Gastroesophageal sphincter (tissue), 4 donors: ENCODE measurements around the gene PTPRD. TPM values are rescaled to one million over a fixed set of nuclear protein-coding genes. Genes with fewer than 3 reads are reported as not detected.

Experiments
- ATAC-seq: fragments of 150-250 bp; one replicate; pipeline ENCODE4 v1.9.1; 2016; ENCODE audit warnings: mild to moderate bottlenecking, moderate library complexity
- H3K27ac ChIP-seq, 4 donors: fragments of 200-600 bp; sonication (generic) in 3 of 4; 1 replicate in 3 of 4; 2 replicates in 1 of 4; pipeline ENCODE4 v1.5.1; 2016 to 2019
- H3K27me3 ChIP-seq: fragments of 200-600 bp; sonication (generic); one replicate; pipeline ENCODE4 v1.5.1; 2019
- H3K36me3 ChIP-seq, 2 donors: fragments of 200-600 bp; sonication (generic); one replicate each; pipeline ENCODE4 v1.5.1; 2019; ENCODE audit warnings: control low read depth in 1 of 2
- H3K4me1 ChIP-seq, 3 donors: fragments of 200-600 bp; sonication (generic); 1 replicate in 2 of 3; 2 replicates in 1 of 3; pipeline ENCODE4 v1.5.1; 2016 to 2019; ENCODE audit warnings: control low read depth in 2 of 3
- H3K4me3 ChIP-seq, 2 donors: fragments of 200-600 bp; sonication (generic); one replicate each; pipeline ENCODE4 v1.5.1; 2019; ENCODE audit warnings: mild to moderate bottlenecking in 1 of 2, moderate library complexity in 1 of 2
- H3K9me3 ChIP-seq, 3 donors: fragments of 200-600 bp; sonication (generic); one replicate each; pipeline ENCODE4 v1.5.1; 2017 to 2019; ENCODE audit warnings: control low read depth in 2 of 3
- EP300 ChIP-seq: sonication (generic); formaldehyde crosslinking; IDR thresholded peaks from one replicate; pipeline ENCODE4 v1.6.1; 2017; ENCODE audit warnings: antibody characterized with exemption, mild to moderate bottlenecking
- POLR2A ChIP-seq, 2 donors: fragments of 450-650 bp; IDR thresholded peaks; one replicate each; pipeline ENCODE4 v1.6.1; 2017; ENCODE audit warnings: antibody characterized with exemption in 2 of 2, mild to moderate bottlenecking in 2 of 2, moderate library complexity in 1 of 2
- POLR2AphosphoS5 ChIP-seq: sonication (generic); formaldehyde crosslinking; IDR thresholded peaks from one replicate; pipeline ENCODE4 v1.6.1; 2017; ENCODE audit warnings: antibody characterized with exemption
- WGBS, 2 donors: methylation state at CpG; one replicate each; pipeline ENCODE4 v1.1.5; 2018; ENCODE audit warnings: low coverage in 1 of 2; 5-methylcytosine and 5-hydroxymethylcytosine counted together
- total RNA-seq, 4 donors: library from RNA; depleted of rRNA; stranded (reverse); fragments of >200 nt; gene quantifications; one replicate each; pipeline ENCODE4 v1.1.0, GENCODE V29; 2016
- TF ChIP-seq, protein P1 (sequence below), 4 experiments: fragments of 200-600 bp in 2 of 4; fragments of 450-650 bp in 2 of 4; sonication (generic) in 1 of 4; IDR thresholded peaks; one replicate each; pipeline ENCODE4 v1.5.1; 2017 to 2019; ENCODE audit warnings: antibody characterized with exemption in 4 of 4, mild to moderate bottlenecking in 2 of 4, moderate library complexity in 2 of 4

Gene PTPRD
- total RNA-seq, 4 donors from 2014 or later: 3.5 to 53.9 (median 15.8) TPM

- no peak for TF ChIP-seq EP300
- TF ChIP-seq POLR2AphosphoS5: no peak
- no peak for TF ChIP-seq POLR2A (IDR thresholded peaks at IDR 0.05)
- WGBS, 2 donors: 80 to 89% methylated on average over 2 of the region's 2 CpGs
- no peak overlapping the region for H3K27ac ChIP-seq
- H3K27me3 ChIP-seq: no peaks in the 10 kb centered on the region
- no peaks in the 10 kb centered on the region for H3K9me3 ChIP-seq
- H3K4me3 ChIP-seq: no peak overlapping the region
- H3K36me3 ChIP-seq: no peaks in the 10 kb centered on the region
- H3K4me1 ChIP-seq: no peaks in the 10 kb centered on the region
- ATAC-seq: no peak
Measured at GRCh38 chr9:8916771-8917170, 1696.0 kb downstream of the PTPRD start.

GRCh38 chr9:8907868-8908267 is 1704.9 kb downstream of the PTPRD start:
- Histone ChIP-seq H3K36me3 (no peaks in the 10 kb centered on the region), H3K27ac (no peak overlapping the region), H3K27me3 (no peaks in the 10 kb centered on the region), H3K4me3 (no peak overlapping the region), H3K4me1 (no peaks in the 10 kb centered on the region), H3K9me3 (no peaks in the 10 kb centered on the region)
- no peak for ATAC-seq
- TF ChIP-seq POLR2A (IDR thresholded peaks at IDR 0.05) (no peak), POLR2AphosphoS5 (no peak), EP300 (no peak)
- TF ChIP-seq, protein P1, sequence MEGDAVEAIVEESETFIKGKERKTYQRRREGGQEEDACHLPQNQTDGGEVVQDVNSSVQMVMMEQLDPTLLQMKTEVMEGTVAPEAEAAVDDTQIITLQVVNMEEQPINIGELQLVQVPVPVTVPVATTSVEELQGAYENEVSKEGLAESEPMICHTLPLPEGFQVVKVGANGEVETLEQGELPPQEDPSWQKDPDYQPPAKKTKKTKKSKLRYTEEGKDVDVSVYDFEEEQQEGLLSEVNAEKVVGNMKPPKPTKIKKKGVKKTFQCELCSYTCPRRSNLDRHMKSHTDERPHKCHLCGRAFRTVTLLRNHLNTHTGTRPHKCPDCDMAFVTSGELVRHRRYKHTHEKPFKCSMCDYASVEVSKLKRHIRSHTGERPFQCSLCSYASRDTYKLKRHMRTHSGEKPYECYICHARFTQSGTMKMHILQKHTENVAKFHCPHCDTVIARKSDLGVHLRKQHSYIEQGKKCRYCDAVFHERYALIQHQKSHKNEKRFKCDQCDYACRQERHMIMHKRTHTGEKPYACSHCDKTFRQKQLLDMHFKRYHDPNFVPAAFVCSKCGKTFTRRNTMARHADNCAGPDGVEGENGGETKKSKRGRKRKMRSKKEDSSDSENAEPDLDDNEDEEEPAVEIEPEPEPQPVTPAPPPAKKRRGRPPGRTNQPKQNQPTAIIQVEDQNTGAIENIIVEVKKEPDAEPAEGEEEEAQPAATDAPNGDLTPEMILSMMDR (IDR thresholded peaks at IDR 0.05): no peak

- ATAC-seq: no peak
- Histone ChIP-seq H3K9me3 (no peaks in the 10 kb centered on the region), H3K4me3 (no peak overlapping the region), H3K27ac (no peak overlapping the region), H3K4me1 (no peaks in the 10 kb centered on the region), H3K36me3 (no peaks in the 10 kb centered on the region), H3K27me3 (no peaks in the 10 kb centered on the region)
- TF ChIP-seq POLR2A (IDR thresholded peaks at IDR 0.05): no peak
- TF ChIP-seq EP300: no peak
- no peak for TF ChIP-seq POLR2AphosphoS5
- TF ChIP-seq, protein P1 (IDR thresholded peaks at IDR 0.05): no peak
- 38 to 49% methylated on average over 3 of the region's 3 CpGs for WGBS, 2 donors
Measured at GRCh38 chr9:8905731-8906130, 1707.1 kb downstream of the PTPRD start.

DNA sequence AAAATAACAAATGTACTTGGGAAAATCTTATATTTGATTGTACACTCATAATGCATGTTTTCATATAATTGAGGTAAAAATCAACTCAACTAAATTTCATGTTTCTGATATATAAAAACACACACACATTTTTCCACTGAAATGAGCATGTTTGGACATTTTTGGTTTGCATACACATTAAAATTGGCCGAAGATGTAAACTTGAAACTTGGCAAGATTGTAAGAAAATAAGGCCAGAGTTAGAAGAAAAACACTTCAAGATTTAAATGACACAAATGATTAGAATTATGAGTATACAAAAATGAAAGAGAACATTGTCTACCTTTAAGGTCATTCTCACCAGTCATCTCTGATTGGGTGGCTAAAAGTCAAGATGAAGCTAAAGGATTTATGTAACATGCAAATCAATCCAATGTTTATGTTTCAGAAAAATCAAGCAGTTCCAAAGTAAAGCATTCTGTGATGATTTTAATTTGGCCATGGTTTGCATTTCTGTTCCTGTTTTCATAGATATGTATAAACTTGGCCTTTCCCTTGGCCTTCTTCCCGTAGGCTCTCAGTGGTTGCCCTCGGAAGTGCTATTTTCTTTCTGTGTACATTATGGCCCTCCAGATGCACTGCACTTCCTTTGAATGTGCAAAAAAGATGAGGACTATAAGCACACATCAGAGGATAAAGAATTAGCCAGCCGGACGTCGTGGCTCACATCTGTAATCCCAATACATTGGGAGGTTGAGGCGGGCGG is 1707.9 kb downstream of the PTPRD start:
- ATAC-seq: no peak
- TF ChIP-seq, protein P1 (IDR thresholded peaks at IDR 0.05): no peak
- no peak for TF ChIP-seq POLR2AphosphoS5
- TF ChIP-seq EP300: no peak
- TF ChIP-seq POLR2A (IDR thresholded peaks at IDR 0.05): no peak

GRCh38 chr9:8903077-8903476 is 1709.7 kb downstream of the PTPRD start:
- 76 to 81% methylated on average over 5 of the region's 5 CpGs for WGBS, 2 donors
- H3K27me3 ChIP-seq: no peaks in the 10 kb centered on the region
- no peak for ATAC-seq

More for the DNA sequence above, 1707.9 kb downstream of the PTPRD start:
- Histone ChIP-seq H3K9me3 (no peaks in the 10 kb centered on the region), H3K36me3 (no peaks in the 10 kb centered on the region), H3K4me1 (no peaks in the 10 kb centered on the region), H3K27me3 (no peaks in the 10 kb centered on the region), H3K4me3 (no peak overlapping the region), H3K27ac (no peak overlapping the region)
- 36 to 41% methylated on average over 4 to 6 of the region's 8 CpGs for WGBS, 2 donors

More at GRCh38 chr9:8903077-8903476, 1709.7 kb downstream of the PTPRD start:
- no peaks in the 10 kb centered on the region for H3K9me3 ChIP-seq
- H3K36me3 ChIP-seq: no peaks in the 10 kb centered on the region
- H3K4me3 ChIP-seq: no peak overlapping the region
- no peak for TF ChIP-seq EP300
- TF ChIP-seq POLR2AphosphoS5: no peak
- TF ChIP-seq, protein P1 (IDR thresholded peaks at IDR 0.05): no peak
- no peak for TF ChIP-seq POLR2A (IDR thresholded peaks at IDR 0.05)
- H3K4me1 ChIP-seq: no peaks in the 10 kb centered on the region
- H3K27ac ChIP-seq: no peak overlapping the region
